ENCODE data around the gene SLC28A3. TPM values are rescaled to one million over a fixed set of nuclear protein-coding genes. Genes with fewer than 3 reads are reported as not detected.

Gene SLC28A3
- total and polyA plus RNA-seq, 4 experiments from 2014 or later: not detected

DNA sequence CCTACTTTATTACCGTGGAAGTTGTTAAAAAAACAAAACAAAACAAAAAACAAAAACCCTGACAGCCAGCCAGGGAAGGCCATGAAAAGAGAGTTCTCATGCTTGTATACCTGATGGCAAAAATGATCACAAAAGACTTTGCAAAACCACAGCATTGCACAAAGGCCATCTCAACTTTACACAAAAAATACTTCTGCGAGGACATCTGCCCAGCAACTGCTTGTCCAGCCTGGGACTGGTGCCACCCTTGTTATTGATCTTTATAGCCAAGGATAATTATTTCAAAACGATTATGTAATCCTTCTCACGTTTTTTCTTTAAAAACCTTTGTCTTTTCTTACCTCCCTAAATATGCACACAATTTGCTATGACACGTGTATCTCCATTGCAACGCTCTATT lies 42.2 kb upstream of the SLC28A3 start:
- DNase-seq: no peak
- ChIA-PET CTCF (ENCODE audit: partially characterized antibody) (no interaction called here), POLR2A (ENCODE audit: partially characterized antibody) (no interaction called here)
- no peaks in the 10 kb centered on the region for H3K9me3 Mint-ChIP-seq
- H3K4me3 ChIP-seq (ENCODE audit: low read length in 2 of 2): no peak overlapping the region
- H3K4me1 Mint-ChIP-seq: no peaks in the 10 kb centered on the region
- H3K9me3 ChIP-seq (ENCODE audit: control insufficient read depth in 1 of 2, low read length in 2 of 2): no peaks in the 10 kb centered on the region
- H3K4me3 Mint-ChIP-seq: no peak overlapping the region
- H3K36me3 Mint-ChIP-seq: no peaks in the 10 kb centered on the region
- H3K27me3 ChIP-seq (ENCODE audit: insufficient read depth, low read length): no peaks in the 10 kb centered on the region
- H3K36me3 ChIP-seq (ENCODE audit: insufficient read depth, low read length): no peaks in the 10 kb centered on the region
- intact Hi-C loops (cut with micrococcal nuclease): no loop called here
- peaks cover 3 to 5% of the 10 kb centered on the region in 2 donors for H3K27me3 Mint-ChIP-seq
- H3K4me1 ChIP-seq (ENCODE audit: insufficient read depth, low read length): no peaks in the 10 kb centered on the region
- H3K27ac Mint-ChIP-seq: no peak overlapping the region
- H3K27ac ChIP-seq (ENCODE audit: low read depth, low read length): no peak overlapping the region

DNA sequence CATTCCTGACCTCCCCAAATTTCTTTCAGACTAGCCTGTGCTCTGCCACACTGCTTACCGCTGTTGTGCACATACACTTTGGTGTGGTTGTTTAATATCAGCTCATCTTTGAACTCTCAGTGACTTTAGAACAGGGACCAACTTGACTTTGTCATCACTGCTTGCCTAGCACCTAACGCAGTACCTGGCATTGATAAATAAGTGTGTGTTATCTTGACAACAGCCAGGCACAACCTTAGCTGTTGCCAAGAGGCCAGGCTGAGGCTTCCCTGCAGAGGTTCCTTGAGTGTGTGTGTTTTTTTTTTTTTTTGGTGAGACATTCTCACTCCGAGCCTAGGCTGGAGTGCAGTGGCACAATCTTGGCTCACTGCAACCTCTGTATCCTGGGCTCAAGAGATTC lies 41.0 kb upstream of the SLC28A3 start:
- Histone ChIP-seq H3K4me1 (ENCODE audit: insufficient read depth, low read length) (no peaks in the 10 kb centered on the region), H3K4me3 (ENCODE audit: low read length in 2 of 2) (no peak overlapping the region), H3K27ac (ENCODE audit: low read depth, low read length) (no peak overlapping the region), H3K36me3 (ENCODE audit: insufficient read depth, low read length) (no peaks in the 10 kb centered on the region), H3K27me3 (ENCODE audit: insufficient read depth, low read length) (no peaks in the 10 kb centered on the region), H3K9me3 (ENCODE audit: control insufficient read depth in 1 of 2, low read length in 2 of 2) (no peaks in the 10 kb centered on the region)
- no peaks in the 10 kb centered on the region for H3K4me1 Mint-ChIP-seq
- intact Hi-C loops (cut with micrococcal nuclease): no loop called here
- no peak overlapping the region for H3K27ac Mint-ChIP-seq
- POLR2A ChIA-PET (ENCODE audit: partially characterized antibody): no interaction called here
- no peak for DNase-seq
- CTCF ChIA-PET (ENCODE audit: partially characterized antibody): interaction anchor here (0.8 kb wide), 1 partner anchor 15 kb away, joined by 3 read pairs; no protein-coding TSS in a partner anchor
- peaks cover 5 to 9% of the 10 kb centered on the region in 2 donors for H3K27me3 Mint-ChIP-seq
- no peaks in the 10 kb centered on the region for H3K36me3 Mint-ChIP-seq
- H3K4me3 Mint-ChIP-seq: no peak overlapping the region
- H3K9me3 Mint-ChIP-seq: peaks cover 0 to 2% (median 0%) of the 10 kb centered on the region in 8 donors

DNA sequence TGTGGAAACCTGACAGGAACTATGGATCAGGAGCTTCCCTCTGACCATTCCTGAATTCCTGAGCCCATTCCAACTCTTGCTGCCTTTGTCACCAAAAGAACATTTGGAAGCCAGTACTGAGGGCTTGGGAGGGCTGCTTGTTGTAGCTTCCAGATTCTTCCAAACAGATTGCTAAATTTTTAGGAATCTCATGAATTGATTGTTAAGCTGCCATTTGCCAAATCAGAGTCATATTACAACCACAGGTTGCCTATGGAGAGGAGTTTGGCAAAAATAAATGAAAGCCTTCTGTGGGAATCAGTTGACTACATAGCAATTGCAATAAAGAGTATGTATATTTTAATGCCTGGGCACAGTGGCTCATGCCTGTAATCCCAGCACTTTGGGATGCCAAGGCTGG lies 39.2 kb upstream of the SLC28A3 start:
- Mint-ChIP-seq H3K27ac (no peak overlapping the region), H3K27me3 (peaks cover 8 to 17% of the 10 kb centered on the region in 2 donors), H3K36me3 (no peaks in the 10 kb centered on the region), H3K9me3 (peaks cover 0 to 2% (median 0%) of the 10 kb centered on the region in 8 donors), H3K4me1 (peaks cover 0 to 1% (median 0%) of the 10 kb centered on the region in 4 donors), H3K4me3 (no peak overlapping the region)
- POLR2A ChIA-PET (ENCODE audit: partially characterized antibody): no interaction called here
- Histone ChIP-seq H3K4me3 (ENCODE audit: low read length in 2 of 2) (no peak overlapping the region), H3K27ac (ENCODE audit: low read depth, low read length) (no peak overlapping the region), H3K9me3 (ENCODE audit: control insufficient read depth in 1 of 2, low read length in 2 of 2) (no peaks in the 10 kb centered on the region), H3K36me3 (ENCODE audit: insufficient read depth, low read length) (no peaks in the 10 kb centered on the region), H3K27me3 (ENCODE audit: insufficient read depth, low read length) (no peaks in the 10 kb centered on the region), H3K4me1 (ENCODE audit: insufficient read depth, low read length) (no peaks in the 10 kb centered on the region)
- no peak for DNase-seq
- CTCF ChIA-PET (ENCODE audit: partially characterized antibody): interaction anchor here (0.6 kb wide), 1 partner anchor 1675 kb away, joined by 3 read pairs; no protein-coding TSS in a partner anchor
- intact Hi-C loops (cut with micrococcal nuclease): no loop called here

DNA sequence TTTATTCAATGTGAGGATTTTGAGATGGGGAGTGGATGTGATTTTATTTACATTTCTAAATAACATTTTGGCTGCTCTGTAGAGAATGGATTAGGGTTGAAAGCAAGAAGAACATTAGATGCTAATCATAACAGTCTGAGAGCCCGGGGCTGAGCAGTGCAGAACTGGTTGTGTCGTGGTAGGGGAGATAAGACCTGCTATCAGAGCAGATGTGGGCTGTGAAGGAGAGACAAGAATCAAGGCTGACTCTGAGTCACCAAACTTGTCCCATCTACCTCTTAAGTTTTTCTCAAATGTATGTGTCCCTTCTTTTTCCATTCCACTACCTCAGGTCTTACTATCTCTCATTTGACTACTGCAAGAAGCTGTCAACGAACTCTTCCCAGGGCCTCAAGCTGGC lies 35.4 kb upstream of the SLC28A3 start:
- DNase-seq: no peak
- Mint-ChIP-seq H3K27ac (no peak overlapping the region), H3K4me3 (no peak overlapping the region), H3K36me3 (no peaks in the 10 kb centered on the region), H3K4me1 (peaks cover 0 to 1% (median 0%) of the 10 kb centered on the region in 4 donors), H3K9me3 (peaks cover 0 to 2% (median 0%) of the 10 kb centered on the region in 8 donors), H3K27me3 (peaks cover 8 to 21% of the 10 kb centered on the region in 2 donors)
- no peaks in the 10 kb centered on the region for H3K9me3 ChIP-seq (ENCODE audit: control insufficient read depth in 1 of 2, low read length in 2 of 2)
- intact Hi-C loops (cut with micrococcal nuclease): no loop called here
- H3K27me3 ChIP-seq (ENCODE audit: insufficient read depth, low read length): no peaks in the 10 kb centered on the region
- ChIA-PET POLR2A (ENCODE audit: partially characterized antibody) (no interaction called here), CTCF (ENCODE audit: partially characterized antibody) (no interaction called here)
- H3K4me3 ChIP-seq (ENCODE audit: low read length in 2 of 2): no peak overlapping the region
- no peak overlapping the region for H3K27ac ChIP-seq (ENCODE audit: low read depth, low read length)
- no peaks in the 10 kb centered on the region for H3K36me3 ChIP-seq (ENCODE audit: insufficient read depth, low read length)
- no peaks in the 10 kb centered on the region for H3K4me1 ChIP-seq (ENCODE audit: insufficient read depth, low read length)

DNA sequence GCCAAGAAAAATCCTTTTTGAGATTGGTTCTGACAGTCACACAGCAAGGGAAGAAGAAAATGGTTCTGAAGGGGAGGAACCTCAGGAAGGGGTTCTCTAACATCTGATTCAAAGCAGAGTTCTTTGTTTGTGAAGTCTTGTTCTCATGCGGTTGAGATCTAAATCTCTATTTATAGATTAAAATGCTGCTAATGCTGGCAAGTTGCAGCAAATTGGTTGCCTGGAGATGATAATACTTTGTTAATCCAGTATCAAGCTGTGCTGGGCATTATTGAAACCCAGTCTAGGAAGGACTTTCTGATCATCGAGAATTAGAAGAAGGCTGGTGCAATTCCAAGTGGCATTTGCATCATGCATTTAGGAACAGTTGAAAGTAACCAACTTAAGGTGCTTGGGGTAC lies 34.0 kb upstream of the SLC28A3 start:
- H3K36me3 Mint-ChIP-seq: no peaks in the 10 kb centered on the region
- H3K9me3 ChIP-seq (ENCODE audit: control insufficient read depth in 1 of 2, low read length in 2 of 2): no peaks in the 10 kb centered on the region
- DNase-seq: no peak
- H3K4me3 ChIP-seq (ENCODE audit: low read length in 2 of 2): no peak overlapping the region
- H3K27ac ChIP-seq (ENCODE audit: low read depth, low read length): no peak overlapping the region
- POLR2A ChIA-PET (ENCODE audit: partially characterized antibody): no interaction called here
- no peaks in the 10 kb centered on the region for H3K36me3 ChIP-seq (ENCODE audit: insufficient read depth, low read length)
- H3K27me3 ChIP-seq (ENCODE audit: insufficient read depth, low read length): no peaks in the 10 kb centered on the region
- CTCF ChIA-PET (ENCODE audit: partially characterized antibody): interaction anchor here (1.4 kb wide), 1 partner anchor 22 kb away, joined by 3 read pairs; no protein-coding TSS in a partner anchor
- H3K4me3 Mint-ChIP-seq: no peak overlapping the region
- no peaks in the 10 kb centered on the region for H3K4me1 ChIP-seq (ENCODE audit: insufficient read depth, low read length)
- intact Hi-C loops (cut with micrococcal nuclease): no loop called here
- peaks cover 0 to 1% (median 0%) of the 10 kb centered on the region in 4 donors for H3K4me1 Mint-ChIP-seq
- H3K9me3 Mint-ChIP-seq: peaks cover 0 to 2% (median 0%) of the 10 kb centered on the region in 8 donors
- H3K27me3 Mint-ChIP-seq: peaks cover 8 to 21% of the 10 kb centered on the region in 2 donors
- H3K27ac Mint-ChIP-seq: no peak overlapping the region

DNA sequence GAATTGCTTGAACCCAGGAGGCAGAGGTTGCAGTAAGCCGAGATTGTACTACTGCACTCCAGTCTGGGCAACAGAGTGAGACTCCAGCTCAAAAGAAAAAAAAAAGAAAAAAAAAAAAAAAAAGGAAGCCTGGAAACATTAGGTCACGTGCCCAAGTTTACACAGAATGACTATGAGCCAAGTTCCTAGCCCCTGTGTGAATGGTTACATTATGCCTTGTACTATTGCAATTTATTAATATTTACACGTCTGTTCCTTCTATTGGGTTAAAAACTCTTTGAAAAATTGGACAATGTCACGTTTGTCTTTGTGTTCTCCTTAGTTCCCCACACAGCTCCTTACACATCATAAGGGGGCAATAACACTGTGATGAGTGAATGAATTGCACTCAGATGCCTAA lies 33.5 kb upstream of the SLC28A3 start:
- H3K4me3 Mint-ChIP-seq: no peak overlapping the region
- DNase-seq: no peak
- H3K27me3 ChIP-seq (ENCODE audit: insufficient read depth, low read length): no peaks in the 10 kb centered on the region
- H3K9me3 ChIP-seq (ENCODE audit: control insufficient read depth in 1 of 2, low read length in 2 of 2): no peaks in the 10 kb centered on the region
- H3K36me3 ChIP-seq (ENCODE audit: insufficient read depth, low read length): no peaks in the 10 kb centered on the region
- H3K36me3 Mint-ChIP-seq: no peaks in the 10 kb centered on the region
- H3K27ac Mint-ChIP-seq: no peak overlapping the region
- H3K4me1 Mint-ChIP-seq: peaks cover 0 to 1% (median 0%) of the 10 kb centered on the region in 4 donors
- intact Hi-C loops (cut with micrococcal nuclease): no loop called here
- H3K27ac ChIP-seq (ENCODE audit: low read depth, low read length): no peak overlapping the region
- peaks cover 8 to 21% of the 10 kb centered on the region in 2 donors for H3K27me3 Mint-ChIP-seq
- peaks cover 0 to 2% (median 0%) of the 10 kb centered on the region in 8 donors for H3K9me3 Mint-ChIP-seq
- H3K4me1 ChIP-seq (ENCODE audit: insufficient read depth, low read length): no peaks in the 10 kb centered on the region
- no peak overlapping the region for H3K4me3 ChIP-seq (ENCODE audit: low read length in 2 of 2)
- CTCF ChIA-PET (ENCODE audit: partially characterized antibody): interaction anchor here (1.4 kb wide), 1 partner anchor 23 kb away, joined by 3 read pairs; no protein-coding TSS in a partner anchor
- POLR2A ChIA-PET (ENCODE audit: partially characterized antibody): no interaction called here

DNA sequence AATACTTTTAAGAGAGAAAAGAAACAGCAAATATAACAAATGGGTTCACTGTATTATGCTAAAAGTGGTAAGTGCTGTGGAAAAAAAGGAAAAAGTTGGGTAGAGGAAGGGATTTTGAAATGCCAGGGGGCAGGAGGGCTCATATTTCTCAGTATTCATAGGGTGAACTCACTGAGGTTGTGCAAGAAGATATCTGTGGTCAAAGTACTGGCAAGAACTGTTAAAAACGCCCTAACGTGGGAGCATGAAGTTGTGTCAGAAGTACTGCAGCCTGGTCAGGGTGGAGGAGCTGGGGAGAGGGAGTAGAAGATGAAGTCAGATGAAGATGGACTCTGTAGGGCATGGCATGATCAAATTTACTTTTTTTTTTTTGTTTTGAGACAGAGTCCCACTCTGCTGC lies 31.2 kb upstream of the SLC28A3 start:
- no peak overlapping the region for H3K27ac Mint-ChIP-seq
- H3K27me3 Mint-ChIP-seq: peaks cover 8 to 15% of the 10 kb centered on the region in 2 donors
- H3K4me1 Mint-ChIP-seq: peaks cover 0 to 1% (median under 1%) of the 10 kb centered on the region in 4 donors
- no peak overlapping the region for H3K4me3 Mint-ChIP-seq
- Histone ChIP-seq H3K4me1 (ENCODE audit: insufficient read depth, low read length) (no peaks in the 10 kb centered on the region), H3K27me3 (ENCODE audit: insufficient read depth, low read length) (no peaks in the 10 kb centered on the region), H3K36me3 (ENCODE audit: insufficient read depth, low read length) (no peaks in the 10 kb centered on the region), H3K27ac (ENCODE audit: low read depth, low read length) (no peak overlapping the region), H3K9me3 (ENCODE audit: control insufficient read depth in 1 of 2, low read length in 2 of 2) (no peaks in the 10 kb centered on the region), H3K4me3 (ENCODE audit: low read length in 2 of 2) (no peak overlapping the region)
- H3K9me3 Mint-ChIP-seq: peaks cover 0 to 6% (median 0%) of the 10 kb centered on the region in 8 donors
- ChIA-PET CTCF (ENCODE audit: partially characterized antibody) (no interaction called here), POLR2A (ENCODE audit: partially characterized antibody) (no interaction called here)
- DNase-seq: no peak
- no peaks in the 10 kb centered on the region for H3K36me3 Mint-ChIP-seq
- intact Hi-C loops (cut with micrococcal nuclease): no loop called here

DNA sequence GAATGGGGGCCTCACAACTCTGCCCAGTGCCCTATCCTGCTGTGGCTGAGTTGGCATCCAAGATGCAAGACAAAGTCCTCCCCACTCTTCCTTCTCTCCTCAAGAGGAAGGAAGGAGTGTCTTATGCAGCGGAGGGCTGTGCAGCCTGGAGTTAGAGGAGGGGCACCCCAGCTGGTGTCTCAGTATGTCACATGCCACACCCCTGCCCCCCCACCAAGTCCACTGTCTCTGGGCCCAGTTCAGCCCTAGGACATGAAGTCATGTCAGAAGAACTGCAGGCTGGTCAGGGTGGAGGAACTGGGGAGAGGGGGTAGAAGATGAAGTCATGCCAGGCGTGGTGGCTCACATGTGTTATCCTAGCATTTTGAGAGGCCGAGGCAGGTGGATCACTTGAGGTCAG lies 28.0 kb upstream of the SLC28A3 start:
- POLR2A ChIA-PET (ENCODE audit: partially characterized antibody): no interaction called here
- no peak overlapping the region for H3K27ac Mint-ChIP-seq
- CTCF ChIA-PET (ENCODE audit: partially characterized antibody): no interaction called here
- H3K4me3 Mint-ChIP-seq: no peak overlapping the region
- Histone ChIP-seq H3K4me3 (ENCODE audit: low read length in 2 of 2) (no peak overlapping the region), H3K4me1 (ENCODE audit: insufficient read depth, low read length) (no peaks in the 10 kb centered on the region), H3K9me3 (ENCODE audit: control insufficient read depth in 1 of 2, low read length in 2 of 2) (no peaks in the 10 kb centered on the region), H3K36me3 (ENCODE audit: insufficient read depth, low read length) (no peaks in the 10 kb centered on the region), H3K27ac (ENCODE audit: low read depth, low read length) (no peak overlapping the region), H3K27me3 (ENCODE audit: insufficient read depth, low read length) (no peaks in the 10 kb centered on the region)
- DNase-seq: no peak
- H3K27me3 Mint-ChIP-seq: peaks cover 5 to 11% of the 10 kb centered on the region in 2 donors
- peaks cover 0 to 14% (median 7%) of the 10 kb centered on the region in 8 donors for H3K9me3 Mint-ChIP-seq
- peaks cover 0 to 1% (median 0%) of the 10 kb centered on the region in 4 donors for H3K4me1 Mint-ChIP-seq
- intact Hi-C loops (cut with micrococcal nuclease): no loop called here
- H3K36me3 Mint-ChIP-seq: no peaks in the 10 kb centered on the region
